HCEC 1CT (cell line): ENCODE results near the gene KRTAP12-1.
"Not testable (repeated sequence)": the region's sequence is repeated elsewhere in the genome, so short reads cannot be mapped to it uniquely, and the experiment has no call there.

Experiments used
- DNase-seq: peaks from one replicate; pipeline ENCODE4 v3.0.0-alpha.2; 2017

KRTAP12-1 gene

GRCh38 chr21:44638506-44639330 is 43.2 kb downstream of the KRTAP12-1 start:
- not testable (repeated sequence) for DNase-seq

- not testable (repeated sequence) for DNase-seq
Measured at GRCh38 chr21:44637851-44638348, 44.1 kb downstream of the KRTAP12-1 start.

GRCh38 chr21:44637018-44637850 is 44.7 kb downstream of the KRTAP12-1 start, which contains the start of gene KRTAP10-10:
Gene KRTAP10-10 (plus strand): TSS chr21:44637356. CDS start chr21:44637418, 62 bp downstream.
- DNase-seq: no peak

GRCh38 chr21:44636209-44637017 is 45.5 kb downstream of the KRTAP12-1 start:
- DNase-seq: no peak

- no peak for DNase-seq
Measured at GRCh38 chr21:44632067-44632466, 49.9 kb downstream of the KRTAP12-1 start.
